ENCODE results near the gene SSMEM1.
A peak's percentile ranks its signal among the peaks of the same experiment; 100 is the strongest.

- TF ChIP-seq MAX (CRISPR knock-in tag; IDR thresholded peaks at IDR 0.05): peak; percentile 59; the same call in 1 of the 2 replicates
- TF ChIP-seq CTCF (IDR thresholded peaks at IDR 0.05): no peak
- TF ChIP-seq ZNF121 (CRISPR knock-in tag; IDR thresholded peaks at IDR 0.05): no peak
- no peak for TF ChIP-seq CBFB (CRISPR knock-in tag; IDR thresholded peaks at IDR 0.05; ENCODE audit: low read depth)
- no peak for TF ChIP-seq MXD4 (CRISPR knock-in tag; IDR thresholded peaks at IDR 0.05; ENCODE audit: borderline replicate concordance)
- no peak for TF ChIP-seq ZNF416 (CRISPR knock-in tag; IDR thresholded peaks at IDR 0.05)
- TF ChIP-seq IRF1 (CRISPR knock-in tag; IDR thresholded peaks at IDR 0.05): no peak; the same call in 1 of the 2 replicates
- TF ChIP-seq ZNF138 (CRISPR knock-in tag; conservative IDR thresholded peaks at IDR 0.05): no peak
These were observed 2.3 kb upstream of the SSMEM1 start, which contains the start of gene TMEM209 for GRCh38 chr7:130205084-130205947.

All from WTC11 (cell line).